Inferior parietal cortex (tissue), 1 donor: Measurements from ENCODE around the gene KIR3DL3.
"Not testable (repeated sequence)": the region's sequence is repeated elsewhere in the genome, so short reads cannot be mapped to it uniquely, and the experiment has no call there.

ENCODE experiments used
- DNase-seq: peaks from one replicate; pipeline ENCODE4 v3.0.0-alpha.2; 2016; ENCODE audit errors: extremely low spot score

Gene KIR3DL3

GRCh38 chr19:54731191-54731590 is 6.9 kb downstream of the KIR3DL3 start:
- DNase-seq, result no peak

GRCh38 chr19:54738306-54738705 is 14.1 kb downstream of the KIR3DL3 start, which contains the start of gene KIR2DL3:
TSS of gene KIR2DL3 (plus strand) at chr19:54738513. CDS start at chr19:54738546, 33 bp downstream.
- not testable (repeated sequence) for DNase-seq

- no peak for DNase-seq
Measured at GRCh38 chr19:54738715-54739114, 14.5 kb downstream of the KIR3DL3 start.

- DNase-seq, result no peak
Measured at GRCh38 chr19:54739587-54740497, 15.6 kb downstream of the KIR3DL3 start.

- DNase-seq, result not testable (repeated sequence)
Measured at GRCh38 chr19:54741950-54742349, 17.7 kb downstream of the KIR3DL3 start.

DNA sequence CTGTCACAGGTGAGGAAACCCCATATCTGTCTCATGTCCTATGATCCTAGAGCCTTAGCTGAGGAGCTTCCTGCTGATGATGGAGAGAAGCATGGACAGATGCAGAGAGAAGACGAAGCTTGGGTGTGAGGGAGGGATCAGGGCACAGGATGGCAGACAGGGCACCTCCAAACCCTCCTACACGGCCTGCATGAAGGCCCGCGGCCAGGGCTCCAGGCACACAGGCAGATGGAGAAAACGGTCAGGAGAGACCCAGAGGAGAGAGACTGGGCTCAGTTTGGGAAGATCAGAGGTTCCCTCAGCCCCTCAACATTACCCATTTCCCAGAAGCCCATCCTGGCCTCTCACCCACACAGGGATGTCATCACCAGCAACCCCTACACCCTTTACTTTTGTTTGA is 19.8 kb downstream of the KIR3DL3 start:
- DNase-seq, result not testable (repeated sequence)

GRCh38 chr19:54747614-54748322 is 23.5 kb downstream of the KIR3DL3 start:
- DNase-seq, result not testable (repeated sequence)

GRCh38 chr19:54750276-54750675 is 26.0 kb downstream of the KIR3DL3 start:
- DNase-seq, result not testable (repeated sequence)

- DNase-seq, result not testable (repeated sequence)
Measured at GRCh38 chr19:54756204-54757110, 32.2 kb downstream of the KIR3DL3 start.

- not testable (repeated sequence) for DNase-seq
Measured at GRCh38 chr19:54758577-54758976, 34.3 kb downstream of the KIR3DL3 start.

GRCh38 chr19:54764219-54764618 is 40.0 kb downstream of the KIR3DL3 start:
- DNase-seq, result not testable (repeated sequence)

- not testable (repeated sequence) for DNase-seq
Measured at GRCh38 chr19:54766464-54766863, 42.2 kb downstream of the KIR3DL3 start.

DNA sequence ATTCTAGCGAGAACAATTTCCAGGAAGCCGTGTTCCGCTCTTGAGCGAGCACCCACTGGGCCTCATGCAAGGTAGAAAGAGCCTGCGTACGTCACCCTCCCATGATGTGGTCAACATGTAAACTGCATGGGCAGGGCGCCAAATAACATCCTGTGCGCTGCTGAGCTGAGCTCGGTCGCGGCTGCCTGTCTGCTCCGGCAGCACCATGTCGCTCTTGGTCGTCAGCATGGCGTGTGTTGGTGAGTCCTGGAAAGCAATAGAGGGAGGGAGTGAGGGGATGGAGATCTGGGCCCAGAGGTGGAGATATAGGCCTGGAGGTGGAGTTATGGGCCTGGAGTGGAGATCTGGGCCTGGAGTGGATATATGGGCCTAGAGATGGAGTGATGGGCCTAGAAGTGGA is 45.4 kb downstream of the KIR3DL3 start, which contains the start of gene KIR2DL1:
KIR2DL1 (plus strand) TSS at position 148 of the 400 bp plus-strand sequence; CDS start at position 206, 58 bp downstream.
- DNase-seq, result not testable (repeated sequence)

- not testable (repeated sequence) for DNase-seq
Measured at GRCh38 chr19:54770511-54770910, 46.3 kb downstream of the KIR3DL3 start.

GRCh38 chr19:54771018-54771960 is 47.0 kb downstream of the KIR3DL3 start:
- DNase-seq, result not testable (repeated sequence)

DNA sequence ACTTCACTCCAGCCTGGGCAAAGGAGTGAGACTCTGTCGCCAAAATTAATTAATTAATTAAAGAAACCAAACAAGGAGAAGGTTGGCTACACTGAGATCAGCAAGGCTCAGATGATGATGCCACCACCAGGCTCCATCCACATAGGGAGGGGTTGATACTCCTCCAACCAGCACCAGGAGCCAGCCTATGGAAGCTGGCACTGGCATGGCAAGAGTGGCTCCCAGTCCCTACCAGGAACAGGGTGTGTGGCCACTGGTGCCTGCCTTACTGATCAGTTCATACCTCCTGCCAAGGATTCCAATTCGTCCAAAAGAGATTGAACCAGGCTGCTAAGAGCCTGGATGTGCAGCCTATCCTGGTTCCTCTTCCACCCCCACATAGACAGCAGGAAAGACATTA is 48.4 kb downstream of the KIR3DL3 start:
- not testable (repeated sequence) for DNase-seq

DNA sequence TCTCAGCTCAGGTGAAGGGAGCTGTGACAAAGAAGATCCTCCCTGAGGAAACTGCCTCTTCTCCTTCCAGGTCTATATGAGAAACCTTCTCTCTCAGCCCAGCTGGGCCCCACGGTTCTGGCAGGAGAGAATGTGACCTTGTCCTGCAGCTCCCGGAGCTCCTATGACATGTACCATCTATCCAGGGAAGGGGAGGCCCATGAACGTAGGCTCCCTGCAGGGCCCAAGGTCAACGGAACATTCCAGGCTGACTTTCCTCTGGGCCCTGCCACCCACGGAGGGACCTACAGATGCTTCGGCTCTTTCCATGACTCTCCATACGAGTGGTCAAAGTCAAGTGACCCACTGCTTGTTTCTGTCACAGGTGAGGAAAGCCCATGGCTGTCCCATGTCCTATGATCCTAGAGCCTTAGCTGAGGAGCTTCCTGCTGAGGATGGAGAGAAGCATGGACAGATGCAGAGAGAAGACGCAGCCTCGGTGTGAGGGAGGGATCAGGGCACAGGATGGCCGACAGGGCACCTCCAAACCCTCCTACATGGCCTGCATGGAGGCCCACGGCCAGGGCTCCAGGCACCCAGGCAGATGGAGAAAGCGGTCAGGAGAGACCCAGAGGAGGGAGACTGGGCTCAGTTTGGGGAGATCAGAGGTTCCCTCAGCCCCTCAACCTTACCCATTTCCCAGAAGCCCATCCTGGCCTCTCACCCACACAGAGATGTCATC is 51.0 kb downstream of the KIR3DL3 start:
- not testable (repeated sequence) for DNase-seq

DNA sequence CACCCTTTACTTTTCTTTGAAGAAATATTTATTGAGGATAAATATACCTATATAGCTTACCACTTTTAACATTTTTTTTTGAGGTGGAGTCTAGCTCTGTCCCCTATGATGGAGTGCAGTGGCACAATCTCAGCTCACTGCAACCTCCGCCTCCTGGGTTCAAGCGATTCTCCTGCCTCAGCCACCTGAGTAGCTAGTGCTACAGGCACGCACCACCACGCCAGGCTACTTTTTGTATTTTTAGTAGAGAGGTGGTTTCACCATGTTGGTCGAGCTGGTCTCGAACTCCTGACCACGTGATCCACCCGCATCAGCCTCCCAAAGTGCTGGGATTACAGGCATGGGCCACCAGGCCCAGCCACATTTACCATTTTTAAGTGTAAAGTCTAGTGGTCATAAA is 51.6 kb downstream of the KIR3DL3 start:
- DNase-seq, result not testable (repeated sequence)

DNA sequence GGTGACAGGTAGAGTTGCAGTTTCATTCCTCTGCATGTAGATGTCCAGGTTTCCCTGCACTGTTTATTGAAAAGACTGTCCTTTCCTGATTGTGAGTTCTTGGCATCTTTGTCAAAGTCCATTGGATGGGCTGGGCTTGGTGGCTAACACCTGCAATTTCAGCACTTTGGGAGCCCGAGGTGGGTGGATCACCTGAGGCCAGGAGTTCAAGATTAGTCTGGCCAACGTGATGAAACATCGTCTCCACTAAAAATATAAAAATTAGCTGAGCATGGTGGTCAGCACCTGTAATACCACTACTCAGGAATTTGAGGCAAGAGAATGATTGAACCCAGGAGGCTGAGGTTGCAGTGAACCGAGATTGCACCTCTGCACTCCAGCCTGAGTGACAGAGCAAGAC is 53.6 kb downstream of the KIR3DL3 start:
- not testable (repeated sequence) for DNase-seq
